Astrocyte (in vitro differentiated cells and primary cell): Measurements from ENCODE around the gene PALM3. TPM values are rescaled to one million over a fixed set of nuclear protein-coding genes. Genes with fewer than 3 reads are reported as not detected.
A peak's percentile ranks its signal among the peaks of the same experiment; 100 is the strongest.

Source experiments
- DNase-seq: peaks from one replicate; pipeline ENCODE4 v3.0.0-alpha.2; 2010; ENCODE audit warnings: low read depth
- FAIRE-seq: peaks from 2 replicates; lab custom pipeline; 2011; peaks lifted over from hg19 to GRCh38; lab: Jason Lieb, UNC
- H2AFZ ChIP-seq: 2 replicates; pipeline ENCODE4 v1.6.0; 2012; ENCODE audit warnings: low read depth, low read length, inconsistent platforms
- H3K27ac ChIP-seq: 2 replicates; pipeline ENCODE4 v1.5.1; 2011; ENCODE audit warnings: low read depth, low read length, inconsistent platforms
- H3K27me3 ChIP-seq: 2 replicates; pipeline ENCODE4 v1.6.0; 2011; ENCODE audit warnings: low read length, inconsistent platforms; ENCODE audit not compliant: insufficient read depth
- H3K36me3 ChIP-seq: 2 replicates; pipeline ENCODE4 v1.5.1; 2011; ENCODE audit warnings: low read length, inconsistent platforms; ENCODE audit not compliant: insufficient read depth
- H3K4me1 ChIP-seq: 2 replicates; pipeline ENCODE4 v1.5.1; 2011; ENCODE audit warnings: low read length, inconsistent platforms; ENCODE audit not compliant: insufficient read depth
- H3K4me2 ChIP-seq: 2 replicates; pipeline ENCODE4 v1.6.0; 2012; ENCODE audit warnings: low read length, inconsistent platforms
- H3K4me3 ChIP-seq: 2 replicates; pipeline ENCODE4 v1.5.1; 2011; ENCODE audit warnings: low read depth, mild to moderate bottlenecking, low read length, inconsistent platforms; ENCODE audit not compliant: insufficient read depth
- H3K79me2 ChIP-seq: 2 replicates; pipeline ENCODE4 v1.6.0; 2012; ENCODE audit warnings: mild to moderate bottlenecking, low read length, inconsistent platforms; ENCODE audit not compliant: insufficient read depth
- H3K9ac ChIP-seq: 2 replicates; pipeline ENCODE4 v1.6.0; 2012; ENCODE audit warnings: mild to moderate bottlenecking, low read length, inconsistent platforms
- H3K9me3 ChIP-seq: 2 replicates; pipeline ENCODE4 v1.5.1; 2012; ENCODE audit warnings: low read depth, mild to moderate bottlenecking, low read length, inconsistent platforms; ENCODE audit not compliant: insufficient read depth
- H4K20me1 ChIP-seq: 2 replicates; pipeline ENCODE4 v1.6.0; 2012; ENCODE audit warnings: low read length, inconsistent platforms; ENCODE audit not compliant: insufficient read depth
- H3K27ac Mint-ChIP-seq: one replicate; pipeline ENCODE4 v1.8.0; 2021; ENCODE audit warnings: mild to moderate bottlenecking, mixed read lengths; ENCODE audit not compliant: unreplicated experiment
- H3K27me3 Mint-ChIP-seq: one replicate; pipeline ENCODE4 v1.8.0; 2021; ENCODE audit warnings: low read depth, mixed read lengths; ENCODE audit not compliant: unreplicated experiment
- H3K36me3 Mint-ChIP-seq: one replicate; pipeline ENCODE4 v1.8.0; 2021; ENCODE audit warnings: low read depth, mixed read lengths; ENCODE audit not compliant: unreplicated experiment
- H3K4me1 Mint-ChIP-seq: one replicate; pipeline ENCODE4 v1.8.0; 2021; ENCODE audit warnings: low read depth, mixed read lengths; ENCODE audit not compliant: unreplicated experiment
- H3K4me3 Mint-ChIP-seq: one replicate; pipeline ENCODE4 v1.8.0; 2021; ENCODE audit warnings: mild to moderate bottlenecking, moderate library complexity, mixed read lengths; ENCODE audit not compliant: unreplicated experiment
- H3K9me3 Mint-ChIP-seq: one replicate; pipeline ENCODE4 v1.8.0; 2021; ENCODE audit warnings: mild to moderate bottlenecking, mixed read lengths; ENCODE audit not compliant: unreplicated experiment
- CTCF ChIP-seq: IDR thresholded peaks from 2 replicates; pipeline ENCODE4 v1.5.1; 2011; ENCODE audit warnings: low read depth, mild to moderate bottlenecking, inconsistent platforms, low read length, moderate library complexity; ENCODE audit not compliant: insufficient read depth
- EZH2 ChIP-seq: IDR thresholded peaks from 2 replicates; pipeline ENCODE4 v1.6.1; 2012; ENCODE audit warnings: mild to moderate bottlenecking, low read length, inconsistent platforms; ENCODE audit not compliant: insufficient read depth
- total RNA-seq: library from RNA; stranded (reverse); gene quantifications from 2 replicates; pipeline ENCODE4 v1.2.1, GENCODE V29; 2021

The PALM3 gene
- total RNA-seq, 1 donor from 2014 or later: 1.6 TPM

GRCh38 chr19:14089662-14090508, 28.0 kb upstream of the PALM3 start:
- Histone ChIP-seq H3K79me2 (no peaks in the 10 kb centered on the region), H3K4me3 (peak overlapping the region; percentile 57), H3K36me3 (peaks cover 6% of the 10 kb centered on the region), H3K4me1 (peaks cover 13% of the 10 kb centered on the region), H3K9me3 (peaks cover 7% of the 10 kb centered on the region), H4K20me1 (peaks cover 11% of the 10 kb centered on the region), H3K27ac (no peak overlapping the region), H2AFZ (peak overlapping the region; percentile 56), H3K9ac (no peak overlapping the region), H3K27me3 (no peaks in the 10 kb centered on the region), H3K4me2 (peak overlapping the region; percentile 81)
- Mint-ChIP-seq H3K27me3 (no peaks in the 10 kb centered on the region), H3K27ac (no peak overlapping the region), H3K36me3 (peaks cover 18% of the 10 kb centered on the region), H3K4me1 (peaks cover 5% of the 10 kb centered on the region), H3K9me3 (peaks cover 9% of the 10 kb centered on the region), H3K4me3 (peak overlapping the region; percentile 81)
- DNase-seq: peak; percentile 71
- TF ChIP-seq EZH2: no peak
- no peak for TF ChIP-seq CTCF
- no peak for FAIRE-seq

- H3K27me3 ChIP-seq: no peaks in the 10 kb centered on the region
- H2AFZ ChIP-seq: no peak overlapping the region
- H3K4me1 ChIP-seq: peaks cover 13% of the 10 kb centered on the region
- no peaks in the 10 kb centered on the region for H3K79me2 ChIP-seq
- Mint-ChIP-seq H3K36me3 (peaks cover 14% of the 10 kb centered on the region), H3K9me3 (peaks cover 6% of the 10 kb centered on the region), H3K27ac (no peak overlapping the region), H3K27me3 (no peaks in the 10 kb centered on the region), H3K4me1 (peaks cover 5% of the 10 kb centered on the region), H3K4me3 (peak overlapping the region; percentile 81)
- H3K27ac ChIP-seq: no peak overlapping the region
- FAIRE-seq (no peak), DNase-seq (peak; percentile 29)
- H3K9me3 ChIP-seq: peaks cover 7% of the 10 kb centered on the region
- TF ChIP-seq EZH2 (no peak), CTCF (no peak)
- peak overlapping the region; percentile 44 for H3K4me3 ChIP-seq
- peaks cover 11% of the 10 kb centered on the region for H4K20me1 ChIP-seq
- peaks cover 6% of the 10 kb centered on the region for H3K36me3 ChIP-seq
- no peak overlapping the region for H3K9ac ChIP-seq
- peak overlapping the region; percentile 81 for H3K4me2 ChIP-seq
Observed at GRCh38 chr19:14089412-14089661, 27.5 kb upstream of the PALM3 start.
